ENCODE results near the gene SDC1. TPM values are rescaled to one million over a fixed set of nuclear protein-coding genes. Genes with fewer than 3 reads are reported as not detected.

Gene SDC1
- total RNA-seq, 4 donors from 2014 or later = 103 to 192 (median 127) TPM

DNA sequence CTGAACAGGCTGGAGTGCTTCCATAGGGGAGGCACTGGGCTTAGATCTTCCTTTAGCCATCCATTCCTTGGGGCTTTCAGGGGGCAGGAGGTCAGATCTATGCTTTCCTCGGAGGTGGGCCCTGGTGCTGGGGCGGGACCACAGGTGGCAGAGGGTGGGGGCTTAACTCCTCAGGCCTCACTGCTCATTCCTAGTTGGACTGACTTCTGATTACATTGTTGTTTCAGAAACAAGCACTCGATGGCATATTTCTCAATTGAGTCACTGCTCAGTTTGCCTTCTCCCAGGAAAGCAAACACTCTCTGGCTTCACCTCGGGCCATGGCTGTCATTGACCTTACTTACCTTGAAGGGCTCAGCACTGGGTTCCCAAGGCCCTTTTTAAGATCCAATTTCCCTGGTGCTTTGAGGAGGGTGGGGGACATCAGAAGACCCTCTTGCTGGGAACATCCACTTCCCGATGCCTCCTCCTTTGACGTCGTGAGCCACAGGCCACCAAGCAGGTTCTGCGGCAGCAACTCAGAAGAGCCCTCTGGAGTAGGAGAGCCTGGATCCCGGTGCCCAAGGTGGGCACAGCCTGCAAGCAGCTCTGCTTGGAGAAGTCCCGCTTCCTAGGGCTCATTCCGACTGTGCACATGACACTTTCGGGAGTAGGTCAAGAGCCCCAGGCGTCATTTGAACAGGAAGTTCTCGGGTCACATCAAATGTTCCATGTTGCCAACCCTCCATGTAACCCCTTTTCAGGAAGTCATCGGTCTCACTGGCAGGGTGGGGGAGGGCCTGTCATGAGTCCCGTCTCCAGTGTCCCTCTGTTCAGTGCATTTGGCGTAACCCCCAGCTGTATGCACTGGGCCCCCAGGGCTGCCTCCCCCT, 40.6 kb downstream of the SDC1 start:
- no peak overlapping the region for H3K4me3 ChIP-seq
- peaks cover 6 to 40% (median 29%) of the 10 kb centered on the region in 4 donors for H3K4me1 ChIP-seq
- H3K27ac ChIP-seq = no peak overlapping the region
- no peaks in the 10 kb centered on the region for H3K9me3 ChIP-seq
- DNase-seq = no peak
- no peaks in the 10 kb centered on the region for H3K27me3 ChIP-seq
- in situ Hi-C loops (cut with MboI; ENCODE audit: low pct_ligation_motif_present in 1 of 4, low pct_unique_long_range_greater_than_20kb in 1 of 4, low sequenced_read_pairs in 3 of 4) = no loop called here
- intact Hi-C loops (cut with DNase I; ENCODE audit: low total_unique reads) = no loop called here
- 61% methylated on average over 17 of the region's 17 CpGs; no CpG with 5 or more reads in 1 of the 2 donors for WGBS, 2 donors (ENCODE audit: low coverage in 1 of 2)
- TF ChIP-seq POLR2AphosphoS5 (IDR thresholded peaks at IDR 0.05) (no peak), POLR2A (IDR thresholded peaks at IDR 0.05) (no peak), EP300 (IDR thresholded peaks at IDR 0.05; ENCODE audit: low read depth) (no peak)
- TF ChIP-seq, protein P1, sequence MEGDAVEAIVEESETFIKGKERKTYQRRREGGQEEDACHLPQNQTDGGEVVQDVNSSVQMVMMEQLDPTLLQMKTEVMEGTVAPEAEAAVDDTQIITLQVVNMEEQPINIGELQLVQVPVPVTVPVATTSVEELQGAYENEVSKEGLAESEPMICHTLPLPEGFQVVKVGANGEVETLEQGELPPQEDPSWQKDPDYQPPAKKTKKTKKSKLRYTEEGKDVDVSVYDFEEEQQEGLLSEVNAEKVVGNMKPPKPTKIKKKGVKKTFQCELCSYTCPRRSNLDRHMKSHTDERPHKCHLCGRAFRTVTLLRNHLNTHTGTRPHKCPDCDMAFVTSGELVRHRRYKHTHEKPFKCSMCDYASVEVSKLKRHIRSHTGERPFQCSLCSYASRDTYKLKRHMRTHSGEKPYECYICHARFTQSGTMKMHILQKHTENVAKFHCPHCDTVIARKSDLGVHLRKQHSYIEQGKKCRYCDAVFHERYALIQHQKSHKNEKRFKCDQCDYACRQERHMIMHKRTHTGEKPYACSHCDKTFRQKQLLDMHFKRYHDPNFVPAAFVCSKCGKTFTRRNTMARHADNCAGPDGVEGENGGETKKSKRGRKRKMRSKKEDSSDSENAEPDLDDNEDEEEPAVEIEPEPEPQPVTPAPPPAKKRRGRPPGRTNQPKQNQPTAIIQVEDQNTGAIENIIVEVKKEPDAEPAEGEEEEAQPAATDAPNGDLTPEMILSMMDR (IDR thresholded peaks at IDR 0.05) = no peak
- no peaks in the 10 kb centered on the region for H3K36me3 ChIP-seq

- 62 to 100% methylated on average over 1 of the region's 1 CpG for WGBS, 2 donors (ENCODE audit: low coverage in 1 of 2)
- Histone ChIP-seq H3K4me1 (peaks cover 6 to 50% (median 38%) of the 10 kb centered on the region in 4 donors), H3K36me3 (no peaks in the 10 kb centered on the region), H3K4me3 (no peak overlapping the region), H3K27ac (no peak overlapping the region), H3K9me3 (no peaks in the 10 kb centered on the region), H3K27me3 (no peaks in the 10 kb centered on the region)
- intact Hi-C loops (cut with DNase I; ENCODE audit: low total_unique reads) = no loop called here
- DNase-seq = no peak
- TF ChIP-seq, protein P1 (IDR thresholded peaks at IDR 0.05) = no peak
- no peak for TF ChIP-seq POLR2AphosphoS5 (IDR thresholded peaks at IDR 0.05)
- TF ChIP-seq EP300 (IDR thresholded peaks at IDR 0.05; ENCODE audit: low read depth) = no peak
- TF ChIP-seq POLR2A (IDR thresholded peaks at IDR 0.05) = no peak
- in situ Hi-C loops (cut with MboI; ENCODE audit: low pct_ligation_motif_present in 1 of 4, low pct_unique_long_range_greater_than_20kb in 1 of 4, low sequenced_read_pairs in 3 of 4) = no loop called here
Observed at GRCh38 chr2:20183373-20183772, 41.6 kb downstream of the SDC1 start.

- 80 to 100% methylated on average over 2 to 16 of the region's 16 CpGs for WGBS, 2 donors (ENCODE audit: low coverage in 1 of 2)
- Histone ChIP-seq H3K4me1 (peaks cover 6 to 50% (median 41%) of the 10 kb centered on the region in 4 donors), H3K27me3 (no peaks in the 10 kb centered on the region), H3K4me3 (no peak overlapping the region), H3K27ac (no peak overlapping the region), H3K36me3 (no peaks in the 10 kb centered on the region), H3K9me3 (no peaks in the 10 kb centered on the region)
- TF ChIP-seq POLR2A (IDR thresholded peaks at IDR 0.05) = no peak
- no peak for TF ChIP-seq POLR2AphosphoS5 (IDR thresholded peaks at IDR 0.05)
- no peak for TF ChIP-seq EP300 (IDR thresholded peaks at IDR 0.05; ENCODE audit: low read depth)
- TF ChIP-seq, protein P1 (IDR thresholded peaks at IDR 0.05) = no peak
- DNase-seq = peak; percentile 51
- intact Hi-C loops (cut with DNase I; ENCODE audit: low total_unique reads) = no loop called here
- in situ Hi-C loops (cut with MboI; ENCODE audit: low pct_ligation_motif_present in 1 of 4, low pct_unique_long_range_greater_than_20kb in 1 of 4, low sequenced_read_pairs in 3 of 4) = no loop called here
Observed at GRCh38 chr2:20182241-20182931, 42.5 kb downstream of the SDC1 start.

DNA sequence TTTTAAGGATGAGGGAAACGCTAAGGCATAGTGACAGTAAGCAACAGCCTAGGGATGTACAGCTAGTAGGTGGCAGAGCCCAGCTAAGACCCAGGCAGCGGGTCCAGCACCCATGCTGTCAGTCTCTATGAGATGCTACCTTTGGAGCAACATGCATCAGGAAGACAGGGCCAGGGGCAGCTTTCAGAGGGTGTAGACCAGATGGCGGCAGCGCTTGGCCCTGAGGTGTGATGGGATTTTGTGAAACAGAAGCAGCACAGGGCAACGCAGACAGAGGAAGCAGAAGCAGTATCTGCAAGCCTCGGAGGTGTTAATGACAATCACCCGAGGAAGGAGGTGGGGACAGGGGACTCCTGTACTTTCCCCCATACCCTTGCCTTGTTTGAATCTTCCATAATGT, 43.2 kb downstream of the SDC1 start:
- in situ Hi-C loops (cut with MboI; ENCODE audit: low pct_ligation_motif_present in 1 of 4, low pct_unique_long_range_greater_than_20kb in 1 of 4, low sequenced_read_pairs in 3 of 4) = no loop called here
- WGBS, 2 donors (ENCODE audit: low coverage in 1 of 2) = 85 to 88% methylated on average over 4 to 7 of the region's 7 CpGs
- H3K36me3 ChIP-seq = no peaks in the 10 kb centered on the region

More for the DNA sequence above, 43.2 kb downstream of the SDC1 start:
- intact Hi-C loops (cut with DNase I; ENCODE audit: low total_unique reads) = no loop called here
- Histone ChIP-seq H3K4me1 (peaks cover 6 to 45% (median 38%) of the 10 kb centered on the region in 4 donors), H3K27me3 (no peaks in the 10 kb centered on the region), H3K4me3 (no peak overlapping the region), H3K27ac (no peak overlapping the region), H3K9me3 (no peaks in the 10 kb centered on the region)
- TF ChIP-seq, protein P1 (IDR thresholded peaks at IDR 0.05) = no peak
- no peak for TF ChIP-seq POLR2AphosphoS5 (IDR thresholded peaks at IDR 0.05)
- no peak for TF ChIP-seq POLR2A (IDR thresholded peaks at IDR 0.05)
- TF ChIP-seq EP300 (IDR thresholded peaks at IDR 0.05; ENCODE audit: low read depth) = no peak
- peak; percentile 6 for DNase-seq
